ENCODE data around the gene ESPL1. TPM values are rescaled to one million over a fixed set of nuclear protein-coding genes. Genes with fewer than 3 reads are reported as not detected.

Gene ESPL1
- total and polyA plus RNA-seq, 10 donors = 0.85 to 7.2 (median 2.6) TPM

DNA sequence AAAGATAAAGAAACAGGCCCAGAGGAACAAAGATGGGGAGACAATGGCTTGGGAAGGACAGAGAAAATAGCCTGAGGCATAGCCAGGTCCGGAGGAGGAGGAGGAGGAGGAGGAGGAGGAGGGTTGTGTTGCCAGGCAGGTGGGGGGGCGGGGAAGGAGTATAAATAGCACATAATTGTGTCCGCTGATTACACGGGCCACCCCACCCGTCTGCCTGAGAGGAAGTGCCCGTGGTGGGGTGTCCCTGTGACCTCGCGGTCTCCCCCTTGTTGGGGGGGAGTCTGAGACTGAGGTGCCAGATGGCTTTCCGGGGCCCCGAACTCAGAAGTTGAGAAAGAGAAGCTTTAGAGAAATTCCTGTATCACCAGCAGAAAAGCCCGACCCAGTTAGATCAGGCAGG is 69.9 kb downstream of the ESPL1 start:
- H3K27me3 ChIP-seq (replicated peaks in 1 of 7) = peaks cover 0 to 53% (median 6%) of the 10 kb centered on the region in 7 donors
- no peak overlapping the region for H3K4me3 ChIP-seq
- no peaks in the 10 kb centered on the region for H3K9me3 ChIP-seq
- intact Hi-C loops (cut with DNase I; ENCODE audit: low total_unique reads) = no loop called here
- no peak for DNase-seq
- no peaks in the 10 kb centered on the region for H3K36me3 ChIP-seq
- TF ChIP-seq, protein P1, sequence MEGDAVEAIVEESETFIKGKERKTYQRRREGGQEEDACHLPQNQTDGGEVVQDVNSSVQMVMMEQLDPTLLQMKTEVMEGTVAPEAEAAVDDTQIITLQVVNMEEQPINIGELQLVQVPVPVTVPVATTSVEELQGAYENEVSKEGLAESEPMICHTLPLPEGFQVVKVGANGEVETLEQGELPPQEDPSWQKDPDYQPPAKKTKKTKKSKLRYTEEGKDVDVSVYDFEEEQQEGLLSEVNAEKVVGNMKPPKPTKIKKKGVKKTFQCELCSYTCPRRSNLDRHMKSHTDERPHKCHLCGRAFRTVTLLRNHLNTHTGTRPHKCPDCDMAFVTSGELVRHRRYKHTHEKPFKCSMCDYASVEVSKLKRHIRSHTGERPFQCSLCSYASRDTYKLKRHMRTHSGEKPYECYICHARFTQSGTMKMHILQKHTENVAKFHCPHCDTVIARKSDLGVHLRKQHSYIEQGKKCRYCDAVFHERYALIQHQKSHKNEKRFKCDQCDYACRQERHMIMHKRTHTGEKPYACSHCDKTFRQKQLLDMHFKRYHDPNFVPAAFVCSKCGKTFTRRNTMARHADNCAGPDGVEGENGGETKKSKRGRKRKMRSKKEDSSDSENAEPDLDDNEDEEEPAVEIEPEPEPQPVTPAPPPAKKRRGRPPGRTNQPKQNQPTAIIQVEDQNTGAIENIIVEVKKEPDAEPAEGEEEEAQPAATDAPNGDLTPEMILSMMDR (IDR thresholded peaks at IDR 0.05 in 8 of 11, conservative IDR thresholded peaks at IDR 0.05 in 3 of 11) = no peak
- TF ChIP-seq POLR2A (IDR thresholded peaks at IDR 0.05) = no peak
- 7 to 21% (median 14%) methylated on average over 11 of the region's 11 CpGs for WGBS, 5 donors
- H3K27ac ChIP-seq = no peak overlapping the region
- peaks cover 0 to 11% (median 0%) of the 10 kb centered on the region in 6 donors for H3K4me1 ChIP-seq

DNA sequence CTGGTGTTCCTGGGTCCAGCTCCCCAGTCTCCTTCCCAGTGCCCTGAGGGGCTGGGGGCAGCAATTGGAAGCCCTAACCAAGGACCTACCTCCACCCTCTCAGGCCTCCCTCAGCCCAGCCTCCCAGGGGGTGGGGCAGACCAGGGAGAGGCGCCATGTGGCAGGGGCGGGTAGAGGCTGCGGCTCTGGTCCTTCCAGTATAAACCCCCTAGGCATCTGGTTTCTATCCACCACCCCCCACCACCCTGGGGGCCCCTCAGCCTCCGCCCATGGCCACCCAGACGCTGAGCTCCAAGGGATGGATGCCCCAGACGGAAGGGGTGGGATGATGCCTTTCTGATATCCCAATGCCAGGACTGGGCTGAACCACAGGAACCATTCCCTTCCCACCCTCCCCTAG is 70.8 kb downstream of the ESPL1 start:
- Histone ChIP-seq H3K9me3 (no peaks in the 10 kb centered on the region), H3K4me1 (peaks cover 0 to 15% (median under 1%) of the 10 kb centered on the region in 6 donors), H3K36me3 (no peaks in the 10 kb centered on the region), H3K4me3 (no peak overlapping the region), H3K27me3 (replicated peaks in 1 of 7) (peaks cover 0 to 51% (median 6%) of the 10 kb centered on the region in 7 donors), H3K27ac (no peak overlapping the region)
- TF ChIP-seq, protein P1 (IDR thresholded peaks at IDR 0.05 in 8 of 11, conservative IDR thresholded peaks at IDR 0.05 in 3 of 11) = no peak
- TF ChIP-seq POLR2AphosphoS5 (IDR thresholded peaks at IDR 0.05) (no peak), POLR2A (IDR thresholded peaks at IDR 0.05) (no peak)
- intact Hi-C loops (cut with DNase I; ENCODE audit: low total_unique reads) = no loop called here
- DNase-seq = no peak
- WGBS, 5 donors = 55 to 84% (median 71%) methylated on average over 5 to 6 of the region's 6 CpGs

DNA sequence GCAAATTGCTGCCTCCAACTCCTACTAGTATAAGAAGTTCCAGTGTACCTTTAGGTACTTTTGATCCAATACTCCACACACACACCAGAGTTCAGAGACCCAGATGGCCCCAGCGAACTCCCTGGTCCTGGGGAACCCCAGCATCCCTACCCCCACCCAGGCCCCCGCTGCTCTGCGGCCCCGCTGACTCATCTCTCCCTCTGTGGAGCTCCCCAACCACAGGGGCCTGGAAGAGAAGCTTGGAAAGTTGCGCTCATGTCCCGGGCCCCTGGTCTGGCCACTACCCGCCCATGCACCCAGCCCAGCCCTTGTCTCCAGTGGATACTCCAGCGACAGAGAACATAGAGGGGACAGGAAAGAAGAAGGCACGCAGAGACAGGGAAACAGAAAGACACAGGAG is 72.3 kb downstream of the ESPL1 start:
- no peak for DNase-seq
- Histone ChIP-seq H3K4me3 (no peak overlapping the region), H3K9me3 (no peaks in the 10 kb centered on the region), H3K27ac (no peak overlapping the region), H3K36me3 (no peaks in the 10 kb centered on the region), H3K4me1 (peaks cover 3 to 29% (median 14%) of the 10 kb centered on the region in 6 donors), H3K27me3 (replicated peaks in 1 of 7) (peaks cover 0 to 40% (median 6%) of the 10 kb centered on the region in 7 donors)
- intact Hi-C loops (cut with DNase I; ENCODE audit: low total_unique reads) = no loop called here
- no peak for TF ChIP-seq POLR2AphosphoS5 (IDR thresholded peaks at IDR 0.05)
- TF ChIP-seq, protein P1 (IDR thresholded peaks at IDR 0.05 in 8 of 11, conservative IDR thresholded peaks at IDR 0.05 in 3 of 11) = no peak
- no peak for TF ChIP-seq POLR2A (IDR thresholded peaks at IDR 0.05)
- 66 to 88% (median 72%) methylated on average over 9 of the region's 9 CpGs for WGBS, 5 donors

Other genes with a start within 250 kb of the ESPL1 start
- 100 to 1,000 TPM in 6 of 7 donors, 10 to 100 TPM in 1; 72.4 to 301 (median 170) TPM for gene TNS2, start 218.2 kb upstream of the ESPL1 start, total RNA-seq
- gene TNS2, start 218.2 kb upstream of the ESPL1 start, polyA plus RNA-seq = 100 to 1,000 TPM in 1 of 3 donors, 10 to 100 TPM in 2; 36.6 to 159 (median 67.5) TPM
- 10 to 100 TPM; 29.2 to 44.5 (median 36.4) TPM for gene SPRYD3, start 188.9 kb upstream of the ESPL1 start, total RNA-seq
- 10 to 100 TPM; 10.8 to 31.0 (median 15.9) TPM for gene SPRYD3, start 188.9 kb upstream of the ESPL1 start, polyA plus RNA-seq
- 100 to 1,000 TPM in 2 of 7 donors, 10 to 100 TPM in 5; 35.2 to 183 (median 75.6) TPM for gene IGFBP6, start 170.6 kb upstream of the ESPL1 start, total RNA-seq
- 100 to 1,000 TPM in 2 of 3 donors, 10 to 100 TPM in 1; 37.1 to 144 (median 130) TPM for gene IGFBP6, start 170.6 kb upstream of the ESPL1 start, polyA plus RNA-seq
- under 1 TPM in 6 of 7 donors, not detected in 1; 0.37 to 0.80 (median 0.54) TPM for gene SOAT2, start 164.8 kb upstream of the ESPL1 start, total RNA-seq
- gene SOAT2, start 164.8 kb upstream of the ESPL1 start, polyA plus RNA-seq = 1 to 10 TPM in 1 of 3 donors, under 1 TPM in 2; 0.52 to 2.2 (median 0.99) TPM
- 10 to 100 TPM; 23.6 to 66.1 (median 45.1) TPM for gene ZNF740, start 87.6 kb upstream of the ESPL1 start, total RNA-seq
- gene ZNF740, start 87.6 kb upstream of the ESPL1 start, polyA plus RNA-seq = 10 to 100 TPM in 1 of 3 donors, 1 to 10 TPM in 2; 5.6 to 12.1 (median 7.5) TPM
- 10 to 100 TPM; 33.7 to 73.0 (median 39.7) TPM for gene CSAD, start 87.4 kb upstream of the ESPL1 start, total RNA-seq
- 10 to 100 TPM; 17.9 to 36.3 (median 34.1) TPM for gene CSAD, start 87.4 kb upstream of the ESPL1 start, polyA plus RNA-seq
- 10 to 100 TPM; 35.5 to 75.5 (median 62.2) TPM for gene ITGB7, start 61.0 kb upstream of the ESPL1 start, total RNA-seq
- 10 to 100 TPM; 23.9 to 62.5 (median 46.5) TPM for gene ITGB7, start 61.0 kb upstream of the ESPL1 start, polyA plus RNA-seq
- gene RARG, start 36.1 kb upstream of the ESPL1 start, total RNA-seq = 10 to 100 TPM in 5 of 7 donors, 1 to 10 TPM in 2; 9.4 to 20.8 (median 14.4) TPM
- gene RARG, start 36.1 kb upstream of the ESPL1 start, polyA plus RNA-seq = 10 to 100 TPM in 1 of 3 donors, 1 to 10 TPM in 2; 4.6 to 10.1 (median 4.9) TPM
- 100 to 1,000 TPM; 399 to 795 (median 497) TPM for gene PFDN5, start 27.2 kb downstream of the ESPL1 start, total RNA-seq
- 1,000 to 10,000 TPM; 1,813 to 2,525 (median 1,837) TPM for gene PFDN5, start 27.2 kb downstream of the ESPL1 start, polyA plus RNA-seq
- gene MYG1, start 31.4 kb downstream of the ESPL1 start, total RNA-seq = 10 to 100 TPM; 31.1 to 53.3 (median 34.9) TPM
- gene MYG1, start 31.4 kb downstream of the ESPL1 start, polyA plus RNA-seq = 10 to 100 TPM; 56.6 to 79.2 (median 76.0) TPM
- 10 to 100 TPM; 39.3 to 67.9 (median 49.7) TPM for gene AAAS, start 53.3 kb downstream of the ESPL1 start, total RNA-seq
- 10 to 100 TPM; 32.4 to 42.4 (median 33.5) TPM for gene AAAS, start 53.3 kb downstream of the ESPL1 start, polyA plus RNA-seq
- gene SP7, start 68.1 kb downstream of the ESPL1 start, total RNA-seq = not detected
- not detected for gene SP7, start 68.1 kb downstream of the ESPL1 start, polyA plus RNA-seq
- gene SP1, start 111.9 kb downstream of the ESPL1 start, total RNA-seq = 10 to 100 TPM; 75.6 to 92.8 (median 86.1) TPM
- gene SP1, start 111.9 kb downstream of the ESPL1 start, polyA plus RNA-seq = 10 to 100 TPM in 1 of 3 donors, 1 to 10 TPM in 2; 9.1 to 13.6 (median 9.9) TPM
- gene AMHR2, start 155.6 kb downstream of the ESPL1 start, total RNA-seq = 10 to 100 TPM in 3 of 7 donors, 1 to 10 TPM in 4; 3.7 to 20.6 (median 8.8) TPM
- 1 to 10 TPM; 1.2 to 7.4 (median 1.7) TPM for gene AMHR2, start 155.6 kb downstream of the ESPL1 start, polyA plus RNA-seq
- gene PRR13, start 173.4 kb downstream of the ESPL1 start, total RNA-seq = 100 to 1,000 TPM; 127 to 230 (median 197) TPM
- 100 to 1,000 TPM; 217 to 262 (median 223) TPM for gene PRR13, start 173.4 kb downstream of the ESPL1 start, polyA plus RNA-seq
- gene PCBP2, start 183.8 kb downstream of the ESPL1 start, total RNA-seq = 100 to 1,000 TPM; 547 to 779 (median 652) TPM
- 100 to 1,000 TPM; 449 to 459 (median 459) TPM for gene PCBP2, start 183.8 kb downstream of the ESPL1 start, polyA plus RNA-seq
- 10 to 100 TPM; 13.6 to 27.4 (median 20.8) TPM for gene MAP3K12, start 231.2 kb downstream of the ESPL1 start, total RNA-seq
- gene MAP3K12, start 231.2 kb downstream of the ESPL1 start, polyA plus RNA-seq = 10 to 100 TPM in 2 of 3 donors, 1 to 10 TPM in 1; 8.0 to 13.7 (median 10.9) TPM
- gene TARBP2, start 233.0 kb downstream of the ESPL1 start, total RNA-seq = 10 to 100 TPM; 25.9 to 43.7 (median 31.8) TPM
- gene TARBP2, start 233.0 kb downstream of the ESPL1 start, polyA plus RNA-seq = 10 to 100 TPM; 29.0 to 57.1 (median 42.7) TPM
- not detected for gene NPFF, start 239.2 kb downstream of the ESPL1 start, total RNA-seq
- gene NPFF, start 239.2 kb downstream of the ESPL1 start, polyA plus RNA-seq = 1 to 10 TPM in 2 of 3 donors, under 1 TPM in 1; 0.49 to 2.0 (median 1.3) TPM

Data from spleen (tissue), 11 donors.